GF-D8 (cell line): ENCODE data around the gene CLDN34.

Experiments used
- DNase-seq: peaks from one replicate; lab custom pipeline; 2025; lab: John Stamatoyannopoulos, UW

The CLDN34 gene

GRCh38 chrX:9966775-9967408 is at the start of gene CLDN34:
Gene CLDN34 (plus strand): TSS chrX:9967358. CDS start chrX:9967358, 0 bp downstream.
- DNase-seq, result no peak

GRCh38 chrX:9917861-9918260 is 49.3 kb upstream of the CLDN34 start:
- DNase-seq, result no peak

DNA sequence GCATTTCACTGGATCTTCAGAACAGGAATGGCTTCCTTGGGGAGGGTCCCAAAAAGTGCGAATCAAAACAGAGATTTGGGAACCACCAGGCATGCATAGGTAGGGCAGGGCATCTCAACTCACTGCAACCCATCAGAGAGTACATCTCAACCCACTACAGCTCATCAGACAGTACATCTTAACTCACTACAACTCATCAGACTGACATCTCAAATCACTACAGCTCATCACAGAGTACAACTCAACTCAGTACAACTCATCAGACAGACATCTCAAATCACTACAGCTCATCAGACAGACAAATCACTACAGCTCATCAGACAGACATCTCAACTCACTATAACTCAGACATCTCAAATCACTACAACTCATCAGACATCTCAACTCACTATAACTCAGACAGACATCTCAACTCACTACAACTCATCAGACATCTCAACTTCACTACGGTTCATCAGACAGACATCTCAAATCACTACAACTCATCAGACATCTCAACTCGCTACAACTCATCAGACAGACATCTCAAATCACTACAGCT is 47.5 kb upstream of the CLDN34 start:
- DNase-seq, result no peak

- no peak for DNase-seq
Measured at GRCh38 chrX:9921407-9921806, 45.8 kb upstream of the CLDN34 start.

- DNase-seq, result no peak
Measured at GRCh38 chrX:9923357-9923756, 43.8 kb upstream of the CLDN34 start.

- no peak for DNase-seq
Measured at GRCh38 chrX:9926002-9926401, 41.2 kb upstream of the CLDN34 start.

GRCh38 chrX:9927698-9928482 is 39.3 kb upstream of the CLDN34 start:
- DNase-seq, result no peak

DNA sequence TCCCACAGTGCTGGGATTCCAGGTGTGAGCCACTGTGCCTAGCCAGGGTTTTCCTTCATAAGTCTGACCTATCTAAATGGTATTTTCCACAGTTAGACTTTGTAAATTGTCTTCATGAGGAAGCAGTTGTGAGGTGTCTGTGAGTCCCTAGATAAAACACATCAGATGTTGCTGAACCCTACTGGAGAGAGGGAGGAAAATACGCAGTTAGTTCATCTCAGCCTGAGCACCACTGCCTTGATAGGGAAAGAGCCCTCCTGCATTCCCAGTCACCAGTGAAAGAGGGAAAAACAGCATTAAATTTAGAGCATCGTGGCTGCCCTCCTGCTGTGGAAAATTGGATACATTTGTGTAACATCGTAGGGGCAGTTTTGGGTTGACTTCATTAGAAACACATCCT is 31.7 kb upstream of the CLDN34 start:
- no peak for DNase-seq

GRCh38 chrX:9937761-9938160 is 29.4 kb upstream of the CLDN34 start:
- DNase-seq, result no peak

GRCh38 chrX:9938516-9938915 is 28.6 kb upstream of the CLDN34 start:
- no peak for DNase-seq

DNA sequence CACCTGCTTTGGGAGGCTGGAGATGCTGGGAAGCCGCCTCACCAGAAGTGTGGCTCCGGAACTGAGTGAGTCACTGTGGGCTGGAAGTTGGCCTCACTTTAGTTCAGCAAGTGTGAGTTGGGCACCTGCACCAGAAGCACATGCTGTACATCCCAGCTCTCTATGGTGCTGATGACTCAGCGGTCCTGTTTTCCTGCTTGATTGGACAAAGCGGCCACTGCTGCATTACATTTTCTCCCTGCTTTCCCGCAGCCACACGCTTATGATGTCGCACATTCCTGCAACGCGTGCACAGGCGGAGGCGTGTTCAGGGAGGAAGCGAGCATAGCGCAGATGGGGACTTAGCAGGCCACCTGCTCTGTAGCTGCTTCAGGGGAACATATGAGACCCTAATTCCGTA is 26.7 kb upstream of the CLDN34 start:
- DNase-seq, result no peak

GRCh38 chrX:9942086-9942485 is 25.1 kb upstream of the CLDN34 start:
- DNase-seq, result no peak

GRCh38 chrX:9943420-9943819 is 23.7 kb upstream of the CLDN34 start:
- DNase-seq, result no peak

GRCh38 chrX:9947131-9947794 is 19.9 kb upstream of the CLDN34 start:
- DNase-seq, result no peak

- no peak for DNase-seq
Measured at GRCh38 chrX:9948406-9948805, 18.8 kb upstream of the CLDN34 start.

DNA sequence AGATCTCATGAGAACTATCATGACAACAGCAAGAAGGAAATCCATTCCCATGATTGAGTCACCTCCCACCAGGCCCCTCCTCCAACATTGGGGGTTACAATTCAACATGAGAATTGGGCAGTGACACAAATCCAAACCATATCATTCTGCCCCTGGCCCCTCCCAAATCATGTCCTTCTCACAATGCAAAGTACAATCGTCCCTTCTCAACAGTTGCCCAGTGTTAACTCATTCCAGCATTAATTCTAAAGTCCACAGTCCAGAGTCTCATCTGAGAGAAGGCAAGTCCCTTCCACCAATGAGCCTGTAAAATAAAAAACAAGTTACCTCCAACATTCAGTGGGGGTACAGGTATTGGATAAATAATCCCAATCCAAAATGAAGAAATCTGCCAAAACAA is 14.9 kb upstream of the CLDN34 start:
- DNase-seq, result no peak

DNA sequence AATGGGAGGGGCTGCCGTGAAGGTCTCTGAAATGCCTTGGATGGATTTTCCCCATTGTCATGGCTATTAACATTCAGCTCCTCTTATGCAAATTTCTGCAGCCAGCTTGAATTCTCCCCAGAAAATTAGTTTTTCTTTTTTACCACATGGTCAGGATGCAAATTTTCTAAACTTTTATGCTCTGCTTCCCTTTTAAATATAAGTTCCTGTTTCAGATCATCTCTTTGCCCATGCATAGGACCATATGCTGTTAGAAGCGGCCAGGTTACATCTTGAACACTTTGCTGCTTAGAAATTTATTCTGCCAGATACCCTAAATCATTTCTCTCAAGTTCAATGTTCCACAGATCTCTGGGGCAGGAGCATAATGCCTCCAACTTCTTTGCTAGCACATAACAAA is 13.8 kb upstream of the CLDN34 start:
- DNase-seq, result no peak

GRCh38 chrX:9955506-9955905 is 11.7 kb upstream of the CLDN34 start:
- no peak for DNase-seq

DNA sequence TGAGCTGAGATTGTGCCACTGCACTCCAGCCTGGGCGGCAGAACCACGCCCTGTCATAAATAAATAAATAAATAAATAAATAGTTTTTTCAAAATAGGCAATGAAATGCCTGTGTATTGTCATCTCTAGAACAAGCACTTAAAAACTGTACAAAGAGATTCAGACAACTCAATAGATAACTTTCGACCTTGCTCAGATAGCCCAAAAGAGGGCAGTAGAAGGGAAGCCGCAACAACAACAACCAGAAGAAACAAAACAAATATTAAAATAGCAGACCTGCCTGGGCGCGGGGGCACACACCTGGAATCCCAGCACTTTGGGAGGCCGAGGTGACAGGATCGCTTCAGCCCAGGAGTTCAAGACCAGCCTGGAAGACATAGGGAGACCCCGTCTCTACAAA is 9.4 kb upstream of the CLDN34 start:
- no peak for DNase-seq

- DNase-seq, result no peak
Measured at GRCh38 chrX:9958183-9958582, 9.0 kb upstream of the CLDN34 start.

- no peak for DNase-seq
Measured at GRCh38 chrX:9961750-9962149, 5.4 kb upstream of the CLDN34 start.

GRCh38 chrX:9977635-9978034 is 10.5 kb downstream of the CLDN34 start:
- DNase-seq, result no peak

DNA sequence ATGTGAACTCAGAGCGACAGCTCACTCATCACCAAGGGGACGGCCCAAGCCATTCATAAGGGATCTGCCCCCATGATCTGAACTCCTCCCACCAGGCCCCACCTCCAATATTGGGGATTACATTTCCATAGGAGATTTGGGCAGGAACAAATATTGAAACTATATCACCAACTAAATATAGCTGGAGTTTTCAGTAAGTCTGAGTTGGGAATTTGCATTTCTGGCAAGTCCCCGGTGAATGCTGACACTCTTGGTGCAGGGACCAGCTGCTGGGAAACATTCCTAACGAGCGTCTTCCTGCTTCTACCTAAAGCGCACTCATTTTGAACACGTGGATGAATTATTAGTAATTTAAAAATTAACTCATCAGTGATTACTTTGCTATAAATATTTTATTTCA is 13.2 kb downstream of the CLDN34 start:
- no peak for DNase-seq
